GM12801 (cell line): ENCODE measurements around the gene CD46.

Experiments
- TF ChIP-seq, protein P1 (sequence below): IDR thresholded peaks from one replicate; pipeline ENCODE4 v1.5.1; 2011; ENCODE audit warnings: control low read depth; ENCODE audit not compliant: insufficient read length; ENCODE audit errors: extremely low read depth

The CD46 gene

DNA sequence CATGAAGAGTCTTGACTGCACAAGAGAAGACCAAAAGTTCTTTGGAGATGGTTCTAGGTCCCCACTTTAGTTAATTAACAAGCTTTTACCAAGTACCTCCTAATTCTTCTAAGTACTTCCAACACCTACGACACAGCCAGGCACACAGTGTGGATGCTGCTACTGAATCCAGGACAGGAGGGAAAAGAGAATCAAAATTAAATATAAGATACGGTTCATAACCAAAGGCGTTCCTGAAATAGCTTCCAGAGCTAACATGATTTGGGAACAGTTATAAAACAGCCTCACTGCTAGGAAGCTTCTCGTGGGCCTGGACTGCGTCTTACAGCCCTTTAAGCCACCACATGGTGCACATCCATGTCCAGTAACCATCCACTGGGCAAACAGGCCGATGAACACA is 84.1 kb downstream of the CD46 start:
- TF ChIP-seq, protein P1, sequence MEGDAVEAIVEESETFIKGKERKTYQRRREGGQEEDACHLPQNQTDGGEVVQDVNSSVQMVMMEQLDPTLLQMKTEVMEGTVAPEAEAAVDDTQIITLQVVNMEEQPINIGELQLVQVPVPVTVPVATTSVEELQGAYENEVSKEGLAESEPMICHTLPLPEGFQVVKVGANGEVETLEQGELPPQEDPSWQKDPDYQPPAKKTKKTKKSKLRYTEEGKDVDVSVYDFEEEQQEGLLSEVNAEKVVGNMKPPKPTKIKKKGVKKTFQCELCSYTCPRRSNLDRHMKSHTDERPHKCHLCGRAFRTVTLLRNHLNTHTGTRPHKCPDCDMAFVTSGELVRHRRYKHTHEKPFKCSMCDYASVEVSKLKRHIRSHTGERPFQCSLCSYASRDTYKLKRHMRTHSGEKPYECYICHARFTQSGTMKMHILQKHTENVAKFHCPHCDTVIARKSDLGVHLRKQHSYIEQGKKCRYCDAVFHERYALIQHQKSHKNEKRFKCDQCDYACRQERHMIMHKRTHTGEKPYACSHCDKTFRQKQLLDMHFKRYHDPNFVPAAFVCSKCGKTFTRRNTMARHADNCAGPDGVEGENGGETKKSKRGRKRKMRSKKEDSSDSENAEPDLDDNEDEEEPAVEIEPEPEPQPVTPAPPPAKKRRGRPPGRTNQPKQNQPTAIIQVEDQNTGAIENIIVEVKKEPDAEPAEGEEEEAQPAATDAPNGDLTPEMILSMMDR, result no peak

DNA sequence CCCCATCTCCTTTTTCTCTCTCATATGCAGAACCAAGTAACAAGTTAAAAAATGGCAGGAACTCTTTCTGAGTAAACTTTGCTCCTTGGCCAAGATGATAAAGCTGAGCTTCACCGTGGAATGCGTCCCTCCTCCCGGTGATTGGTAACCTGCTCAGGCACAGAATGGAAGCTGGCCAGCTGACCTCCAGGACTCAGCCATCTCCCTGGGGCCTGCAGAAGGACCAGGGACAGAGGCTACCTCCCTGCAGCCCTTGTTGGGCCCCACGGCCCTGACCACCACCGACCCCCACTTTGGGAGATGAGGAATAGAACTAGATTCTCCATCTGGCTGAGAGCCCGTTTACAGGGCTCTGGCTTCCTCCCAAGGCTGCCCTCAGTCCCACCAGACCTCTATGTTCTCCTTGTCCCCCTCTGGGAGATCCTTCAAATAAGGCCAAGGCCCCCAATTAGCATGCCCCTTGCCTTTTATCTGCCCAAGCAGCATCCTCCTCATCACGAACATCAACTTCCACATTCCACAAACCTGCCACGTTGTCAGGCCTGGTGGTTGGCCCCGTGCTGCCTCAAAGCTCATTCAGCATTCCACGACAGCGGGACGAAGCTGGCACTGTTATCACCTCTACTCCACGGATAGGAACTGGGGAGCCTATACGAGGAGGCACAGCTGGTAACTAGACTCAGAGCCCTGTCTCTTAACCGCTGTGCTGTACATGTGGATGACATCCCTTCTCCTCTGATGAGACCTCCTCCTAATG is 84.9 kb downstream of the CD46 start:
- TF ChIP-seq, protein P1, result no peak

DNA sequence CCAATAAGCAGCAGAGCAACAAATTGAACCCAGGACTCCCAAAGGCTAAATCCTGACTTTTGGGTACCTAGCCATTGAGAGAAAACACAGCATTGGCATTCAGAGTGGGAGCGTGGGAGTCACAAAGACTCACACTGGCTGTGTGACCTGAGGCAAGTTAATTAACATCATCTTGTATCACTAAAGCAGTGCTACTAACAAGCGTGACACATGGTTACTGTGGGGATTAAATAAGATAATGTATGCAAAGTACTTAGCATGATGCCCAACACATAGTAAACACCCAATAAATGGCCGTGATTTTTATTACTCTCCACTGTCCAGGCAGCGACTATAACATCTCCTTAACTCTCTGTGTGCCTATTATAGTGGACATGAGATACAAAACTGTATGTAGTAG is 85.8 kb downstream of the CD46 start:
- TF ChIP-seq, protein P1, result no peak

DNA sequence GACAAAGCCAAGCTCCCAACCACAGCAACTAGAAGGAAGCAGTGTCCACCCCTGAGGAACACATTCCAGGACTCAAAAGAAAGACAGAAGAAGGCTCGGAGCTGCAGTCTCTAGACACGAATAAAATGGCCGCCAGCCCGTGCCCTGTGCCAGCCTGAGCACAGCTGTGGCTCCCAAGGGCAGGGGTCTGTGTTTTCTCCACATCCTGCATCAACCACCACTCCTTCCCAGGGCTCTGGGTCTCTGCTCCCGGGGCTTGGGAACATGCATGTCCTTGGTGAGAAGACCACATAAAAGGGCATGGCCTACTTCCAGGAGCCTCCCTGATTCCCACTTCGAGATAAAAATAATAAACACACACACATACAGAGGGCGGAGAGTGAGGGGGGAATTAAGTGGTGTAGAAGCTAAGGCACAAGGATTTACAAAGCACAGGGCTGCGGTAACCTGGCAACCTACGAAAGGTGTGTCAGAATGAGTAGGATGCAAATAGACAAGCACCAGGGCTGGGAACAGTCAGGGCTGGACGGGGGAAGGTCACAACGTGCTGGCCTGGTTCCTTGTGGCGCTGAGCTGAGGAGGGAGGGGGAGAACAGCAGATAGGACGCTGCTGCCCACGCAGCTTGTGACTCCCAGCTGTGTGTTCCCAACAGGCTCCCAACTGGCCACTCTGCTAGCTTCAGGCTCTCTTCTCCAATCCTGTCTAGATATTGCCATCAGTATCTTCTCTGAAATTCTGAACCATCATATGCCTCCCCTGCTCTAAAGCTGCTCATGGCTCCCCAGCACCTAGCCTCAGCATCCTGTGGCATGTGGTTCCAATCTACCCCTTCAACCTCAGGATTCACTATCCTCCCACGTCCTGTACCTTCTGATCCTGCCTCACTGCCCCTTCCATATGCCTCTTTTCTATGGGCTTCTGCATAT is 86.6 kb downstream of the CD46 start:
- TF ChIP-seq, protein P1, result no peak

DNA sequence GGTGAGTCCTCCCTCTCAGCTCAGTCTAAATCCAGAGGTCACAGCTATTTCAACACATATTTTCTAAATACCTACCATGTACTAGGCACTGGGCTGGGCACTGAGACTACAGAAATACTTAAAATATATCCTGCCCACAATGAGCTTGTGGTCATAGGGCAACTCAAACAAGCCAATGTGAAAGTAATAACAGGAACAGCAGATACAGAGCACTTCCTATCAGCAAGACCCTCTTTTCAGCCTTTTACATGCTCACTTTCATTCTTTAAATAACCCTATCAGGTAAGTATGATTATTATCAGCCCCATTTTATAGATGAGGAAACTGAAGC is 87.2 kb downstream of the CD46 start:
- TF ChIP-seq, protein P1, result no peak

DNA sequence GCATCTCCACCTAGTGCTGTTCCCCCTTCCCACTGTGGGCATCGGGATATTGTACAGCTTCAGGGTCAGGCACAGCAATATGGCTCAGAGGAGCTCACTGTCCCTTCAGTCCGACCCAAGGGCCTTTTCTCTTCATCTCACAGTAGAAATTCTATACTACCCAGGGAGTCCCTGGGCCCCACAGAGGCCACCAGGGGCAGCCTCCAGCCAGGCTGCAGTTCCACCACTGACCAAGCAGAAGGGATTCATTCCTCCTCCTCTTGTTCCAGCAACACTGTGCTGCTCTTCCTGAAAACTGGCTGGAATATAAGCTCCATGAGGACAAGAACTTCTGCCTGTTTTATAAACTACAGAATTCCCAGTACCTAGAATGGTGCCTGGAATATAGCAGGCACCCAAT is 88.5 kb downstream of the CD46 start:
- TF ChIP-seq, protein P1, result no peak

DNA sequence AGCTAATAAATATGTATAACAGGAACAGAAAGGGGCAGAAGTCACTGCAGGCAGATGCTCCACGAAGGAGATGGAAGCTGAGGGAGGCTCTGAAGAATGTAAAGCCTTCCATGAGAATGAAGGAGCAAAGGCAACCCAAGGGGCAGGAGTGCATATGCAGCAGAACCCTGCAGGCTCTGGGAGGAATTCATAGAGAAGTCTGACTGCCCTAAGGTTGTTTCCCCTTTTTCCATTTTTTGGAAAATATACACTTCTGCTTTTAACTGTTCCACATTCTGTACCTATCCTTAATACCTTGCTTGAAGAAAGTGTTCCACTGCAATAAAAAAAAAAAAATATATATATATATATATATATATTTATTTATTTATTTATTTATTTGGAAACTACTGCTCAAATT is 89.4 kb downstream of the CD46 start:
- TF ChIP-seq, protein P1, result no peak
